ENCODE data around the gene SMIM5.

DNA sequence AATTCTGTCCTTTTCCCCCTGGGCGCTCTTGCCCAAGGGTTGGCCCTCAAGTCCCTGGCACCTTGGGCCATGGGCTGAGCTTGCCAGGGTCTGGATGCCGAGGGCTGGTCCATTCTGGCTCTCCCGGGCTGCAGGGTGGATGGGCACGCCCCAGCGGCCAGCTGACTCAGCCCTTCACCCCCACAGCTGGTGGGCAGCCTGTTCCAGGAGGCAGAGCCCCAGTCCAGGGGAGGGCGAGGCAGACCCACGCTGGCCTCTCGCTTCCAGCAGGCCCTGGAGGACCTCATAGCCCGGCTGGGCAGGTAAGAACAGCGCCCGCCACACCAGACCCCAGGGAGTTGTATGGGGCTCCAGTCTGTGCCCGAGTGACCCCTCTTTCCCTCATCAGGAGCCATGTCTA lies 30.6 kb upstream of the SMIM5 start:
- TF ChIP-seq POLR2A (IDR thresholded peaks at IDR 0.05), result no peak
- TF ChIP-seq, protein P1, sequence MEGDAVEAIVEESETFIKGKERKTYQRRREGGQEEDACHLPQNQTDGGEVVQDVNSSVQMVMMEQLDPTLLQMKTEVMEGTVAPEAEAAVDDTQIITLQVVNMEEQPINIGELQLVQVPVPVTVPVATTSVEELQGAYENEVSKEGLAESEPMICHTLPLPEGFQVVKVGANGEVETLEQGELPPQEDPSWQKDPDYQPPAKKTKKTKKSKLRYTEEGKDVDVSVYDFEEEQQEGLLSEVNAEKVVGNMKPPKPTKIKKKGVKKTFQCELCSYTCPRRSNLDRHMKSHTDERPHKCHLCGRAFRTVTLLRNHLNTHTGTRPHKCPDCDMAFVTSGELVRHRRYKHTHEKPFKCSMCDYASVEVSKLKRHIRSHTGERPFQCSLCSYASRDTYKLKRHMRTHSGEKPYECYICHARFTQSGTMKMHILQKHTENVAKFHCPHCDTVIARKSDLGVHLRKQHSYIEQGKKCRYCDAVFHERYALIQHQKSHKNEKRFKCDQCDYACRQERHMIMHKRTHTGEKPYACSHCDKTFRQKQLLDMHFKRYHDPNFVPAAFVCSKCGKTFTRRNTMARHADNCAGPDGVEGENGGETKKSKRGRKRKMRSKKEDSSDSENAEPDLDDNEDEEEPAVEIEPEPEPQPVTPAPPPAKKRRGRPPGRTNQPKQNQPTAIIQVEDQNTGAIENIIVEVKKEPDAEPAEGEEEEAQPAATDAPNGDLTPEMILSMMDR (IDR thresholded peaks at IDR 0.05), result no peak
